Measurements from ENCODE around the gene LPAR1.

Gene LPAR1

DNA sequence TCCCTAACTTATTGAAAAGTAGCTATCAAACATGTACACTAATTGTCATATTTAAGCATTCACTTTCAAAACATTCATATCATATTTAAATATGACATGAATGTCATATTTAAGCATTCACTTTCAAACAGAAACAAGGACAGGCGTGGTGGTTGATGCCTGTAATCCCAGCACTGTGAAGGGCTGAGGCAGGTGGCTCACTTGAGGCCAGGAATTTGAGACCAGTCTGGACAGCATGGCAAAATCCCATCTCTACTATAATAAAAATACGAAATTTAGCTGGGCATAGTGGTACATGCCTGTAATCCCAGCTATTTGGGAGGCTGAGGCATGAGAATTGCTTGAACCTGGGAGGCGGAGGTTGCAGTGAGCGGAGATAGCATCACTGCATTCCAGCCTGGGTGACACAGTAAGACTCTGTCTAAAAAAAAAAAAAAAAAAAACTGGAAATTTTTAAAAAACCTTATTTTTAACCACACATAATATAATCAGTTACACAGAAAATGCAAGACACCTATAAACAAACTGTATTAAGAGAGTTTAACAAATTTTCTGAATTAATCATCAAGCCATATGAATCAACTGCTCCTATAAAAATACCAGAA, 88.1 kb downstream of the LPAR1 start:
- DNase-seq = no peak

DNA sequence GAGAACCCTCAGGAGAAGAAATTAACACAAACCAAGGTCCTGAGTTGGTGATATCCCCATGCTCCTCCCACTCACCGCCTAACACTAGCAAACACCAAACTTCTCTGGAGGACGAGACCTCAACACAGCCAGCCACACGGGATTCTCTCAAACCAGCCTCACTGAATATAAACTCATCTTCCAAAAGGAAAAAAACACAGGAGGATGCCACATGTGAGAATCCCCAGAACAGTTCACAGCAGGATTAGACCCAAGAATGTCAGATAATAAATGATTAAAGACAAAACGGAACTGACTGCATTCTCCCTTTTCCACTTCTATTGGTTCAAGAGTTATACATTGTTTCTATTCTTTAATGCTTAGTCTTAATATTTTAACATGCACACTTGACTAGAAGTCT, 89.2 kb downstream of the LPAR1 start:
- no peak for DNase-seq

DNA sequence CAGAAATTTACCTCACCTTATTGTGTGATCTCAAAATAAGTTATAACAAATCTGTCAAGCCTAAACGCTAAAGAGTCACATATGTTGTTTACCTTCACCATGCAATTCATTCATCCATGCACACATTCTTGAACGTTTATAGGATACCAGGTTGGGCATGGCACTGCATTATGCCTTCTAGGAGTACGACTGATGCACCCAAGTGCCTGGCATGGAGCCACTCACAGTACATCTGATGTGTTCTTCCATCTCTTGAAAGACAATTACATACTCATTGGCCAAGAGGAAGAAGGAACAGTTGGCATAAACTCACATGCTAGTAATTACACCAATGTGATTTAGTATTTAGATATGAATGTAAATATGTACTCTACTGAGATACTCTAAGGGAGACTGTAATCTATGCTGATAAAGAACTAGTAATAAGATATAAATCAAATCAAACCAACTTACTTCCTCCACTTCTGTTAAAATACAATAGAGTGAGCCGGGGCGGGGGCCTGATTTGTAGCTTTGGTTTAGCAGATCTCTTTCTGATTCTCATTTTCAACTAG, 90.7 kb downstream of the LPAR1 start:
- no peak for DNase-seq

DNA sequence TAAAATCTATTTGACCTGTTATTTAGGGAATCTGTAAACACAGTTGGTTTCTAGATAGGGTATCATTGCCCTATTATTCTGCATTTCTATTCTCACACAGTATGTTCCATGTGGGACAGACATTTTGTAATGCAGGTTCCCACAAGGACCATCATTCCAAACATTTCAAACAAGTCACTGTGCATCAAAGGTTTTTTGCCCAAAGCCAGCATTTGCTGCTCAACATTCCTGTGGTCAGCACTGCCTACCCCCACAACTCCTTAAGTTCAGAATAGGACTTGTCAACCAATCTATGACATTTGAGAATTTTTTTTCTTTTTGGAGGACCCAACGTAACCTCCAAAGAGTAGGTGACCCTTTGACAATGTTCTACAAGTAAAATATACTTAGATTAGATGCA, 95.7 kb downstream of the LPAR1 start:
- no peak for DNase-seq

DNA sequence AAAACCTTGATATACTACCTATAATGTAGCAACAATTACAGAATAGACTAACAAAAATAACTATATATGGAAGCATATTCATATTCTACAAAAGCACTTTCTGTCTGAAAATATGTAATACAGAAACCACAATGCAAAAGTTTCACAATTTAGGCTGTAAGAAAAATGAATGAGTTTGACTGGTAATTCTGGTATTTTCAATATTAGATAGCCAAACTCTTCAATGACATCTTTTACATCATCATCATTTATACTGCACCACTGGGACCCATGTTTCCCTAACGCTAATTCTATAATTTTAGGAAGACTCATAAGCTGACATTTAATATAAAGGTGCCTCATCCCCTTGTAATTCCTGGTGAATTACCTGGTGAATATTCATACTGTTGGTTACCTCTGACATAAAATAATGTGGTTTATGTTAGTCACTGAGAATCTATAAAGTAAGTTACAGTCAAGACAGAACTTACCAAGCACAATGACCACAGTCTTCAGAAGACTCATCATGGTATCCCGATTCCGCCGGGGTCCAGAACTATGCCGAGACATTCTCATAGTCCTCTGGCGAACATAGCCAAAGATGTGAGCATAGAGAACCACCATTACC, 97.2 kb downstream of the LPAR1 start:
- no peak for DNase-seq

DNA sequence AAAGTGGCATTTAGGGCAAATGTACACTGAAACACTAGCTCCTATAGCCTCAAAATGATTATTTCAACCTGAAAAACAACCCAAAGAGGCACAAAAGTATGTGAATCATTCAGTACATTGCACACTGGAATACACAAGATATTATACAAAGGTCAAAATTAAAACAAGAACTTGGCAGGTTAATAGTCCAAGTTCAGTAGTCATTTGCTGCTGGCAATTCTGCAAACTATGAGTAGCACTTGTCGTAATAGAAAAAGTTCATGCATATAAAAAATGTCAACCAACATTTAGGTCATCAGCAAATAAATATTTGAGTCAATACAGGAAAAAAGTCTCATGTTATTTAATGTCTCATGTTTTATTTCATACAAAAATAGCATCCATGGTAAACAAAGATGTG, 98.7 kb downstream of the LPAR1 start:
- no peak for DNase-seq

DNA sequence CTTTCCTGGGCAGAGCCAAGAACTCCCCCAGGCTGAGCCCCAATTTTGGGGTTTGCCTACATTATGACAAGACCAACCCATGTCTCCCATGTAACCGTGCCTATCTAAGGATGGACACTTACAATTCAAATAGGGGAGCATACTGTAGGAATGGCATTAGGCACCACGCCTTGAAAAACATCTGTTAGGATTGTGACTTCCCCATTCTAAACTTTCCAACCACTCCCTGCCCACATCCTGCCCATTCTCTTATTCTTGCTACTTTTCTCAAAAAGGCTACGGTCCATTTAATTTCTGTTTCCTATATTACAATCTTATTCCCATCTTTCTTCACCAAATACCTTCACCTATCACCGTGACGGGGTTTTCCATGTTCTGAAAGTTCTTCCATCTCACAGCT, 99.2 kb downstream of the LPAR1 start:
- DNase-seq = no peak

DNA sequence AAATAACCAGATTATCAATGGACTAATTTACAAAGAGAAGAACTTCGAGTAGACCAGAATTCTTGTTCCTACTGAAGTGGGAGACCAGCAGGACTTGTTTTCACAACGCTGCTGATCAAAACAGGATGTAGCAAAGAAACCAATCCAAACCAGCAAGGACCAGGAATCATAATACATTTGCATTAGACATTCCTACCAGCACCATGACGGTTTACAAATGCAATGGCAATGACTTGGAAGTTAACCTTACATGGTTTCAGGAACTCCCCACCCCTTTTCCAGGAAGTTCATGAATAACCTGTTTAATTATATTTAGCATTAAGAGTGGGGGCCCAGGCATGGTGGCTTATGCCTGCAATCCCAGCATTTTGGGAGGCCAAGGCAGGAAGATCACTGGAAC, 100.0 kb downstream of the LPAR1 start:
- DNase-seq = no peak

DNA sequence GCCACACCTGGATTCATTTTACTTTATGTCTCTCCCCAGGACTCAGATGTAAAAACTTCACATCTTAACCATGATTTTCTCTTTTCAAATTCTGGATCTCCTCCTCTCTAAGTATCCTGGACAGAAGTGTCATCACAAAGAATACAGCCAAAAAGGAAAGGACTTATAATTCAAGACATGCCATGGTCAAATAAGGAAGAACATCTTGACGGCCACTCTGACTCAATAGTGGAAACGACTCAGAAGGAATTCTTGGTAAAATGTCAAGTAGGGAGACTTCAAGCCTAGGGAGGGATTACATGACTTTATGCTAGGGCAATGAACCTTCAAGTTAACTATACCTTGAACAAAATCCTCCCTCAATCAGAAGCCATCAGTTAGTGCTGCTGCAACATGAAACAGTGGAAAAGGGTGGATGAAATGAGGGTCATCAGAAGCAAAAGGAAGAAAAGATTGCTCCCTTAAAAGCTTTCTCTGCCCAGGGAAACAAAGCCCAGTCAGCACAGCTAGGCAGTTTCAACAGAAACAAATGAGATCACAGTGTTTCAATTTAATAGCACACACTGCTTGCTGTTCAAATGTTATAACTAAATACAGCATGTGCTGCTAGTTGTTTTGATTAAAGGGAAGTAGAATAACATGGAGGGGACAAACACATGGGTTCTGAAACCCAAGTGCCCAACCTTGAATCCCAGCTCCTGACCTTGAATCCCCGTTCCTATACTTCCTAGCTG, 101.4 kb downstream of the LPAR1 start:
- no peak for DNase-seq

DNA sequence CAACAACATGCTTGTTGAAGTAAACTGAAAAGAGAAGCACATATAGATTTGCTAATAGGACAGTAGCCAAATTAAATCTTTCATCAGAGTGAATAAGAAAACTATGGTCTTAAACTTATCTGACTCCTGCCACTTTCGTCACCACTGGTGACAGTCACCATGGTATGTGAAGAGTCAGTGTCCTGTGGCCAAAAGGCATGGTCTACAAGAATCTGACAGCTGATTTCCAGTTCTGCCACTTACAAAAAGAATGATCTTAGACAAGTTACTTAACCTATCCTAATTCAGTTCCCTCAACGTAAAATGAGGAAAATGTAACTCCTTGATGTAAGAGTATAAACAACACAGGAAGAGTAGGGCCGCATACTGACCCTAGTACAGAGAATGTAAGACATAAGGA, 102.0 kb downstream of the LPAR1 start:
- no peak for DNase-seq

DNA sequence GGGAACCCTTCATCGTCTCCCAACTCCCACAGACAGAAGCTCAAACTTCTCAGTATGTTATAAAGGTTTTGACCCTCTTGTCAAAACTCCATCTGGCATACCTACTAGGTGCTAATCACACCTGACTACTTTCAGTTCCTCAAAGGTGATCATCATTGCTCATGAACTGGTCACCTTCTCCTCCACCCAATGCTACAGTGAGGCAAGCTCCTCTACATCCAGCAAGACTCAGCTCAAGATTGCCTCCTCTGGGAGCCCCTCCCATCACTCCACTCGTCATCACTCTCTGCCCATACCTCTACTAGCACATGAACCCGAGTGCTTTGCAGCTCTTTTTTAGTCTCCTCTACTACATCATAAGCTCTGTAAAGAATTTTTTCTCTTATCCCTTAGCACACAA, 102.4 kb downstream of the LPAR1 start:
- DNase-seq = no peak

DNA sequence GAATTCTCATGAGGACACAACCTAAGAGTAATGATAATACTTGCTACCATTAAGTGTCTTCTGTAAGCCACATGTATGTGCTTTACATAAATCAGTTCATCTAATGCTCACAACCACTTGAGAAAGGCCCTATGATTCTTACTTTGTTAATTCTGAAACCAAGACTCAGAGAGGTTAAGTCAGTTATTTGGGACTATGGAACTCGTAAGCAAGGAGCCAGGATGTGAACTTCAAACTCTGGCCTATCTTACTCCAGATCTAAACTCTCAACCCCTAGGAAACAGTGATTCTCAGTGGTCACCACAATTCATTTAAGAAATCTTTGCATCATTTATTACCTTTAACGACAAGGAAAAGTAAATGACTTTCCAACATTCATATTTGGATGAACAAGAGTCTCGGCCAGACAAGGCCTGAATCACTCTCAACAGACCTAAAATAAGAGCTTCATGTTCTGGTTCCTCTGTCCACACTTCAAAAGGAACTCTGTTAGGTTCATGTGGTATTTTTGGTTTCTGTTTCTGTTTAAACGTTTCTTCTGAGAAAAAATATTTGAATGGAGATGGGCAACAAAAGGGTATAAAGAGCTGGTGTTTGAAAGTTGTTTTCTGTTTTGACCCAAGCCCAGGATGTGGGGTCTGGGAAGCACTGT, 104.8 kb downstream of the LPAR1 start:
- DNase-seq = no peak

DNA sequence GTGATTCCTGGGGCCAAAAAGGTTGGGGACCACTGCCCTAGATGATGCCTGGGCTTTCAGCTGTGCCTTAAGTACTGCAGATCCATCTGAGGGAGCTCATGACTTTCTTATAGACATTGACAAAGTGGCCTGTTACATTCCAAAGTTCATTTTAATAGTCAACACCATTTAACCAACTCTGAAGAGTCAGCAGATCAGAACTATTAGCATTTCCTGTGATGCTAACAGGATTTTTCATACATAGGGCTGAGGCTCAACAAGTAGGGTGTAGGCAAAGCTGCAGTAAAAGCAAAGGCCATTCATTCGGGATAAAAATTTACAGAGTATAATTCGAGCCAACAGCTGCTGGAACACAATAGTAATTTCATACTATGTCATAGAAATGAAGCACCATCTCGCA, 105.4 kb downstream of the LPAR1 start:
- DNase-seq = no peak

DNA sequence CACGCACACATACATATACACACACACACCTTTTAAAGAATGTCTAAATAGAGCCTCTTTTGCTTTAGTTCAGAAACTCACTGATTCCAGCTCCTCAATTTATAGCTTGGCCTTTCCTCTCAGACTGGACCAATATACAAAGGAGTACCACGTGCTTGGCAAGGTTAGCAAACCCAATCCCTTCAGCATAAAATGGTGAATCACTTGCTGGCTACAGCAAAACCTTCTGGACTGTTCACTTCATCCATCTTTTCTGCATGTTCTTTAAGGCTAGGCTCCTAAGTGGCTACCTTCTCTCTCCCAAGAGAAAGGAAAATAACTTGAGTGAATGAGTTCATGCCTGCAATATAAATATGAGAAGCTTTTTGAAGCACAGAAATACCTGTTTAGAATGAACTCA, 109.7 kb downstream of the LPAR1 start:
- DNase-seq = no peak

DNA sequence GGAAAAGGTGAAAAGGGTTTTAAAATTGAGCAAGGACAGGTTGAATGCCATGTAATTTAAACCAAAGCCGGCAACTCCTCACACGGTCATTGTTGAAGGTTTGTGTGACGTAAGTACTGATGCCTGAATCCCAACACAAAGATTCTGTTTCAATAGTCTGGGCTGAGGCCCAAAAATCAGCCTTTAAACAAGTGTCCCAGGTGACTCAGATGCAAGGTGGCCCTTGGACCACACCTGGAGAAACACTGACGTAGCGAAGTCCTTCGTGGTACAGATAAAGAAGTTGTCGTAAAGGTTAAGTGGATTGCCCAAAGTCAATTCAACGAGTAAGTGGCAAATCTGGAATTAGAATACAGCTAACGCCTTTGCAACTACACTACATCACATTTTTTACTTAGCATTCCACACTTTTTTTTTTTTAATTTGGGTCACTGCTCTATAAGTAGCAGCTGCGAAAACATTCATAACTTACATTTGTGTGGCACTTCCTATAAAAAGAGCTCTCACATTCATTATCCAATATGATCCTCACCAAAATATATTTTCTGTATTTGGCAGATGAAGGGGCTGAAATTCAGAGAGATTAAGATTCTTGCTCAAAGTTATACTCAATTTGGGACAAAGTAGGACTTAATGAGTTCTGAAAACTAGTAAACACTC, 111.3 kb downstream of the LPAR1 start:
- DNase-seq = no peak

DNA sequence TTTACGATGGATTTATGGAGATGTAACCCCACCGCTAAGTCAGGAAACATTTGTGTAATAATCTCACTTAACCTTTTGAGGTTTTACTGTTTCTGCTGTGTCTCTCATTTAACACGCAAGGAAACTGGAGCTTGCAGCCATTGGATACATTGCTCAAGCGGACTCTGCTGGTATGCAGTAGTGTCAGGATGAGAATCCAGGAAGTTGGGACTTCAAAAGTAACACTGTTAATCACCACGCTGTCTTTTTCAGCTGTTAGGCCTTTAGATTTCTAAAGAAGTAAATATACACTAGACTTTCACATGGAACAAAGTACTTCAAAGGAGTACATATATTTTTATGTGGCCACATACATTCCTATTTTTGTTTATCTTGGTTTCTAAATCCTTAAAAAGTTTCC, 114.7 kb downstream of the LPAR1 start:
- no peak for DNase-seq

DNA sequence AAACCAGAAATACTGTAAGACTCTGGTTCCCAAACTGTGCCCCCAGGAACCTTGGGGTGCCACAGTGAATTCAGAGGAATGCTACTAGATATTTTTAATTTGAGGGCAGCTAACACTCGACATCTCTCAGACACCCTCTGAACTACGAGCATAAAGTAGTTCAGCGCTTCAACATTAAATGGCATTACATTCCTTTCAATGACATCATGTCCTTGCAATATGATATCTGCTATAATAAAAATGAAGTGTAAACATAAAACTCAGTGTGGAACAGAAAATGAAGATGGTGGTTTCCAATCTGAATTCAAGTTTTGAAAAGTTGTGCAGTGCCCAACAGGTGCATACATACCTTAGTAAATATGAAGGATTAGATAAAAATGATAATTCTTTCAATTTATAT, 116.1 kb downstream of the LPAR1 start:
- no peak for DNase-seq

DNA sequence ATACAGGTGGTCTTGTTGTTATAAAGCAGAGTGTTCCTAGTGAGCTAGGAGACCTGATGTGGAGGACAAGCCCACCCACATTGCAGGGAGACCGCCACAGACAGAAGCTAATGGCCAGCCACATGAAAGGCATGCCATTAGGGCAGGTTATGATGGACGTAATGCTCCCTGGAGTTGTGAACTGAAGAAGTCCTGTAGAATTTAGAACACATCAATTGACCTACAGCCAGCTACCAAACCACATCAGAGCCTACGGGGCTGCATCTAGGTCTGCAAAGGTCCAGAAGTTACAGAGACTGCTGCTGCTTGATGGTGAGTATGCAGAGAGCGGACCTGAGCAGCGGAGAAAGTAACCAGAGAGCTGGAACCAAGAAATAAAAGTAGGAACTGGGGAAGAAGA, 116.6 kb downstream of the LPAR1 start:
- DNase-seq = no peak

DNA sequence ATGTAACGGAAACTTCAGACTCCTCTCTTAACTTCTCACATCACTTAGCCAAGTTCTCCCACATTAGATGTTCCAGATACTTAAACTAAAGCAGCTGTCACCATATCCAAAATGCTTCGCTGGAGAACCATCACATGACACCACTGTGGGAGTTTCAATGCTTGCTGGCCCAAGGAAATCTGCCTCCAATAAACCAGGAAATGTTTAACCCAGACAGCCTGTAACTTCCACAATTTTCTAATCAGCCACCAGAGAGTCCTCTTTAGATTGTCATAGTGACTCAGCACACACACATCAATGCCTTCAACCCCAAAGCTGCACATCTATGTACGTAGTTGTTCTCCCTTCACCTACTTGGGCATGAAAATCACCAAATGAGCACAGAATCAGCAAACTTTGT, 118.7 kb downstream of the LPAR1 start:
- peak in 1 of 2 donors; percentile 13 for DNase-seq

DNA sequence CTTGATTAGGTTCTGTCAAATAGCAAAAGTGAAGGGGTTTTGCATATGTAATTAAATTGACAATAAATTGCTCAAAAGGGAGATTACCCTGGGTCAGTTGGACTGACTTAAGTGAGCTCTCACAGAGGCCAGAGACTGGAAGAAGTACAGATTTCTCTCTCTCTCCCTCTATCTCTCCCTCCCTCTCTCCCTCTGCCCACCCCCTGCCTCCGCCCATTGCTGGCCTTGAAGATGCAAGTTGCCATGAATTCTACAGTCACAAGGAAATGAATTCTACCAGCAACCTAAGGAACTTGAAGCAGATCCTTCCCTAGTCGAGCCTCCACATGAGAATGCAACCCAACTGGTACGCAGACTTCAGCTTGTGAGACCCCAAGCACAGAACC, 119.2 kb downstream of the LPAR1 start:
- no peak for DNase-seq

DNA sequence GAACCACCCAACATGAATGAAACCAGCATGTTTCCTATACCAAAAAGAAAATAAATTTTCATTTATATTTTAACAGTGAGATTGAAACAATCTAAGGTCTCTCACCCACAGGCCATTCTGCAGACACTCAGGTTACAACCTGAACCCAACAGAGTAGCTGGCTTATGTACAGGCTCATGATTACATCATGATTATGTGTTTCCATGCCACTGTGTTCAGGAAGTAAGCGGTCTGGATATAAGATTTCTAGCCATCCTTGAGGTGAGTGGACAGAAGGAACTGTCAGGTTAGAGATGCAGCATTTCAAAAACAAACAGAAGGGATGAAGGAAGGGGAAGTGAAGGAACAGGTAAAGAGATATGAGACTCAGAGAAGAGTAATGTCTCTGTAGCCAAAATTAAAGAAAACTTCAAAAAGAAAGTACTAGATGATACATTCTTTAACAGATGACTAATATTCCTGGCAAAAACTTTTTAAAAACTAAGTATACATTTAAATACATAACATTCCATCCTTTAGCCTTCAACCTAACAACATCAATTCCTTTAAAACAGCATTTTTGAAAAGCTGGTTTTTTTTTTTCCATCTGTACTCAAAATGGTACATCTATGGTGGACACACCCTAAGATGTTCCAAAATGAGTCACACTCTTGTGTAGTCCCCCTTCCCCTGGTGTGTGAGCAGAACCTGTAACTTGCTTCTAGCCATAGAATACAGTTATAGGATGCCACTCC, 119.8 kb downstream of the LPAR1 start:
- no peak for DNase-seq

DNA sequence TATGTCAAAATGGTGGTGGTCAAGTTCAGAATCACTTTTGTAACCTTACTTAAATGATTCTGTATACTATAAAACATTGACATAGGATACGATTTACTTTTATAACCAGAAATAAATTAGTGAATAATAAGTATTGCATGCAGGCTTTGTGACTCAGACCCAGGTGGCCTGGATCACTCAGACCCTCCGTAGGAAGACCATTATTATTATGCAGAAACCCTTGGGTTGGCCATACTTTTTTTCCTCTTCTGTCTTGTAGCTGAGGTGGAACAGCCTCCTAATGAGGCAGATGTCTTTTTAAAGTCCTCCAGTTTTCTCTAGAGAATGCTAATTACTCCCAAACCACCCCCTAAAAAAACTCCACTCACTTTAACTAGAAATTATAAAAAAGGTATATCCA, 121.9 kb downstream of the LPAR1 start:
- no peak for DNase-seq

Measured in hippocampal formation (tissue), 2 donors.